ENCODE measurements around the gene UBE3C. TPM values are rescaled to one million over a fixed set of nuclear protein-coding genes. Genes with fewer than 3 reads are reported as not detected.

The UBE3C gene
- total and polyA plus RNA-seq, 2 of the 13 experiments (the other 11 are each of a cell fraction or from before 2014, with no cell fraction given), result 27.0 to 48.2 TPM

DNA sequence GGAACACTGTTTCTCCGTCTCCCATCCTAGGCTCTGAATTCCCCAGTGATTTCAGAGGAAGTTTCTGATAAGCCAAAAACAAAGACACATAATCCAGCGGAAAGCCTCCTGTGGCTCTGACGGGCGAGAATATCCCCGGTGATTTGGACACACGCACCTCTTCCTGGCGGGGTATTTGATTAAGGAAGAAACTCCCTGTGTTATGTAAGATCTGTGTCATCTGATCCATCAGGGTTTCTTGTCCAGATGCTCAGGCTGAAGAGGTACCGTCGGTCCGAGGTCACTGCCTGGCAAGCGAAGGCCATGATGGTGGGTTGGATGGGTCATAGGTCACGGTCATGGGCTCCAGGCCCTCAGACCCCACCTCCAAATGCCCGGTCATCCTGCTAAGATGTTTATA, 158.5 kb downstream of the UBE3C start (continued):
- TF ChIP-seq, protein P1, sequence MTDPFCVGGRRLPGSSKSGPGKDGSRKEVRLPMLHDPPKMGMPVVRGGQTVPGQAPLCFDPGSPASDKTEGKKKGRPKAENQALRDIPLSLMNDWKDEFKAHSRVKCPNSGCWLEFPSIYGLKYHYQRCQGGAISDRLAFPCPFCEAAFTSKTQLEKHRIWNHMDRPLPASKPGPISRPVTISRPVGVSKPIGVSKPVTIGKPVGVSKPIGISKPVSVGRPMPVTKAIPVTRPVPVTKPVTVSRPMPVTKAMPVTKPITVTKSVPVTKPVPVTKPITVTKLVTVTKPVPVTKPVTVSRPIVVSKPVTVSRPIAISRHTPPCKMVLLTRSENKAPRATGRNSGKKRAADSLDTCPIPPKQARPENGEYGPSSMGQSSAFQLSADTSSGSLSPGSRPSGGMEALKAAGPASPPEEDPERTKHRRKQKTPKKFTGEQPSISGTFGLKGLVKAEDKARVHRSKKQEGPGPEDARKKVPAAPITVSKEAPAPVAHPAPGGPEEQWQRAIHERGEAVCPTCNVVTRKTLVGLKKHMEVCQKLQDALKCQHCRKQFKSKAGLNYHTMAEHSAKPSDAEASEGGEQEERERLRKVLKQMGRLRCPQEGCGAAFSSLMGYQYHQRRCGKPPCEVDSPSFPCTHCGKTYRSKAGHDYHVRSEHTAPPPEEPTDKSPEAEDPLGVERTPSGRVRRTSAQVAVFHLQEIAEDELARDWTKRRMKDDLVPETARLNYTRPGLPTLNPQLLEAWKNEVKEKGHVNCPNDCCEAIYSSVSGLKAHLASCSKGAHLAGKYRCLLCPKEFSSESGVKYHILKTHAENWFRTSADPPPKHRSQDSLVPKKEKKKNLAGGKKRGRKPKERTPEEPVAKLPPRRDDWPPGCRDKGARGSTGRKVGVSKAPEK (CRISPR knock-in tag; IDR thresholded peaks at IDR 0.05; ENCODE audit: borderline replicate concordance), result no peak
- TF ChIP-seq SIN3A (IDR thresholded peaks at IDR 0.05; ENCODE audit: borderline replicate concordance, low read depth, low read length) (no peak), KAT8 (CRISPR knock-in tag; IDR thresholded peaks at IDR 0.05) (no peak), SIX1 (CRISPR knock-in tag; IDR thresholded peaks at IDR 0.05; ENCODE audit: borderline replicate concordance) (peak; percentile 82), ZNF451 (CRISPR knock-in tag; IDR thresholded peaks at IDR 0.05) (no peak), ZNF724P (CRISPR knock-in tag; IDR thresholded peaks at IDR 0.05; ENCODE audit: borderline replicate concordance) (no peak), MED13 (CRISPR knock-in tag; IDR thresholded peaks at IDR 0.05) (no peak), NR2F6 (IDR thresholded peaks at IDR 0.05) (peak; percentile 69), NR2F6 (CRISPR knock-in tag; IDR thresholded peaks at IDR 0.05) (peak; percentile 81)
- TF ChIP-seq, protein P2, sequence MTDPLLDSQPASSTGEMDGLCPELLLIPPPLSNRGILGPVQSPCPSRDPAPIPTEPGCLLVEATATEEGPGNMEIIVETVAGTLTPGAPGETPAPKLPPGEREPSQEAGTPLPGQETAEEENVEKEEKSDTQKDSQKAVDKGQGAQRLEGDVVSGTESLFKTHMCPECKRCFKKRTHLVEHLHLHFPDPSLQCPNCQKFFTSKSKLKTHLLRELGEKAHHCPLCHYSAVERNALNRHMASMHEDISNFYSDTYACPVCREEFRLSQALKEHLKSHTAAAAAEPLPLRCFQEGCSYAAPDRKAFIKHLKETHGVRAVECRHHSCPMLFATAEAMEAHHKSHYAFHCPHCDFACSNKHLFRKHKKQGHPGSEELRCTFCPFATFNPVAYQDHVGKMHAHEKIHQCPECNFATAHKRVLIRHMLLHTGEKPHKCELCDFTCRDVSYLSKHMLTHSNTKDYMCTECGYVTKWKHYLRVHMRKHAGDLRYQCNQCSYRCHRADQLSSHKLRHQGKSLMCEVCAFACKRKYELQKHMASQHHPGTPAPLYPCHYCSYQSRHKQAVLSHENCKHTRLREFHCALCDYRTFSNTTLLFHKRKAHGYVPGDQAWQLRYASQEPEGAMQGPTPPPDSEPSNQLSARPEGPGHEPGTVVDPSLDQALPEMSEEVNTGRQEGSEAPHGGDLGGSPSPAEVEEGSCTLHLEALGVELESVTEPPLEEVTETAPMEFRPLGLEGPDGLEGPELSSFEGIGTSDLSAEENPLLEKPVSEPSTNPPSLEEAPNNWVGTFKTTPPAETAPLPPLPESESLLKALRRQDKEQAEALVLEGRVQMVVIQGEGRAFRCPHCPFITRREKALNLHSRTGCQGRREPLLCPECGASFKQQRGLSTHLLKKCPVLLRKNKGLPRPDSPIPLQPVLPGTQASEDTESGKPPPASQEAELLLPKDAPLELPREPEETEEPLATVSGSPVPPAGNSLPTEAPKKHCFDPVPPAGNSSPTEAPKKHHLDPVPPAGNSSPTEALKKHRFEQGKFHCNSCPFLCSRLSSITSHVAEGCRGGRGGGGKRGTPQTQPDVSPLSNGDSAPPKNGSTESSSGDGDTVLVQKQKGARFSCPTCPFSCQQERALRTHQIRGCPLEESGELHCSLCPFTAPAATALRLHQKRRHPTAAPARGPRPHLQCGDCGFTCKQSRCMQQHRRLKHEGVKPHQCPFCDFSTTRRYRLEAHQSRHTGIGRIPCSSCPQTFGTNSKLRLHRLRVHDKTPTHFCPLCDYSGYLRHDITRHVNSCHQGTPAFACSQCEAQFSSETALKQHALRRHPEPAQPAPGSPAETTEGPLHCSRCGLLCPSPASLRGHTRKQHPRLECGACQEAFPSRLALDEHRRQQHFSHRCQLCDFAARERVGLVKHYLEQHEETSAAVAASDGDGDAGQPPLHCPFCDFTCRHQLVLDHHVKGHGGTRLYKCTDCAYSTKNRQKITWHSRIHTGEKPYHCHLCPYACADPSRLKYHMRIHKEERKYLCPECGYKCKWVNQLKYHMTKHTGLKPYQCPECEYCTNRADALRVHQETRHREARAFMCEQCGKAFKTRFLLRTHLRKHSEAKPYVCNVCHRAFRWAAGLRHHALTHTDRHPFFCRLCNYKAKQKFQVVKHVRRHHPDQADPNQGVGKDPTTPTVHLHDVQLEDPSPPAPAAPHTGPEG (CRISPR knock-in tag; IDR thresholded peaks at IDR 0.05), result no peak
- TF ChIP-seq, protein P3, sequence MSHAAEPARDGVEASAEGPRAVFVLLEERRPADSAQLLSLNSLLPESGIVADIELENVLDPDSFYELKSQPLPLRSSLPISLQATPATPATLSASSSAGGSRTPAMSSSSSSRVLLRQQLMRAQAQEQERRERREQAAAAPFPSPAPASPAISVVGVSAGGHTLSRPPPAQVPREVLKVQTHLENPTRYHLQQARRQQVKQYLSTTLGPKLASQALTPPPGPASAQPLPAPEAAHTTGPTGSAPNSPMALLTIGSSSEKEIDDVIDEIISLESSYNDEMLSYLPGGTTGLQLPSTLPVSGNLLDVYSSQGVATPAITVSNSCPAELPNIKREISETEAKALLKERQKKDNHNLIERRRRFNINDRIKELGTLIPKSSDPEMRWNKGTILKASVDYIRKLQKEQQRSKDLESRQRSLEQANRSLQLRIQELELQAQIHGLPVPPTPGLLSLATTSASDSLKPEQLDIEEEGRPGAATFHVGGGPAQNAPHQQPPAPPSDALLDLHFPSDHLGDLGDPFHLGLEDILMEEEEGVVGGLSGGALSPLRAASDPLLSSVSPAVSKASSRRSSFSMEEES (CRISPR knock-in tag; IDR thresholded peaks at IDR 0.05), result peak; percentile 49; the same call in 1 of the 2 replicates
- TF ChIP-seq, protein P4, sequence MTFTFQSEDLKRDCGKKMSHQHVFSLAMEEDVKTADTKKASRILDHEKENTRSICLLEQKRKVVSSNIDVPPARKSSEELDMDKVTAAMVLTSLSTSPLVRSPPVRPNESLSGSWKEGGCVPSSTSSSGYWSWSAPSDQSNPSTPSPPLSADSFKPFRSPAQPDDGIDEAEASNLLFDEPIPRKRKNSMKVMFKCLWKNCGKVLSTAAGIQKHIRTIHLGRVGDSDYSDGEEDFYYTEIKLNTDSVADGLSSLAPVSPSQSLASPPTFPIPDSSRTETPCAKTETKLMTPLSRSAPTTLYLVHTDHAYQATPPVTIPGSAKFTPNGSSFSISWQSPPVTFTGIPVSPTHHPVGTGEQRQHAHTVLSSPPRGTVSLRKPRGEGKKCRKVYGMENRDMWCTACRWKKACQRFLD (CRISPR knock-in tag; IDR thresholded peaks at IDR 0.05; ENCODE audit: borderline replicate concordance), result no peak
- TF ChIP-seq, protein P5, sequence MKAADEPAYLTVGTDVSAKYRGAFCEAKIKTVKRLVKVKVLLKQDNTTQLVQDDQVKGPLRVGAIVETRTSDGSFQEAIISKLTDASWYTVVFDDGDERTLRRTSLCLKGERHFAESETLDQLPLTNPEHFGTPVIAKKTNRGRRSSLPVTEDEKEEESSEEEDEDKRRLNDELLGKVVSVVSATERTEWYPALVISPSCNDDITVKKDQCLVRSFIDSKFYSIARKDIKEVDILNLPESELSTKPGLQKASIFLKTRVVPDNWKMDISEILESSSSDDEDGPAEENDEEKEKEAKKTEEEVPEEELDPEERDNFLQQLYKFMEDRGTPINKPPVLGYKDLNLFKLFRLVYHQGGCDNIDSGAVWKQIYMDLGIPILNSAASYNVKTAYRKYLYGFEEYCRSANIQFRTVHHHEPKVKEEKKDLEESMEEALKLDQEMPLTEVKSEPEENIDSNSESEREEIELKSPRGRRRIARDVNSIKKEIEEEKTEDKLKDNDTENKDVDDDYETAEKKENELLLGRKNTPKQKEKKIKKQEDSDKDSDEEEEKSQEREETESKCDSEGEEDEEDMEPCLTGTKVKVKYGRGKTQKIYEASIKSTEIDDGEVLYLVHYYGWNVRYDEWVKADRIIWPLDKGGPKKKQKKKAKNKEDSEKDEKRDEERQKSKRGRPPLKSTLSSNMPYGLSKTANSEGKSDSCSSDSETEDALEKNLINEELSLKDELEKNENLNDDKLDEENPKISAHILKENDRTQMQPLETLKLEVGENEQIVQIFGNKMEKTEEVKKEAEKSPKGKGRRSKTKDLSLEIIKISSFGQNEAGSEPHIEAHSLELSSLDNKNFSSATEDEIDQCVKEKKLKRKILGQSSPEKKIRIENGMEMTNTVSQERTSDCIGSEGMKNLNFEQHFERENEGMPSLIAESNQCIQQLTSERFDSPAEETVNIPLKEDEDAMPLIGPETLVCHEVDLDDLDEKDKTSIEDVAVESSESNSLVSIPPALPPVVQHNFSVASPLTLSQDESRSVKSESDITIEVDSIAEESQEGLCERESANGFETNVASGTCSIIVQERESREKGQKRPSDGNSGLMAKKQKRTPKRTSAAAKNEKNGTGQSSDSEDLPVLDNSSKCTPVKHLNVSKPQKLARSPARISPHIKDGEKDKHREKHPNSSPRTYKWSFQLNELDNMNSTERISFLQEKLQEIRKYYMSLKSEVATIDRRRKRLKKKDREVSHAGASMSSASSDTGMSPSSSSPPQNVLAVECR (CRISPR knock-in tag; IDR thresholded peaks at IDR 0.05; ENCODE audit: borderline replicate concordance), result no peak

Data from HepG2 (cell line).